GM12878 (cell line): Measurements from ENCODE around the gene RABEP2. TPM values are rescaled to one million over a fixed set of nuclear protein-coding genes. Genes with fewer than 3 reads are reported as not detected.

ENCODE experiments used
- CBFB ChIP-seq: IDR thresholded peaks from 2 replicates; pipeline ENCODE4 v1.6.1; 2016; ENCODE audit warnings: antibody characterized with exemption, low read depth
- CEBPB ChIP-seq, 2 experiments: fragments of 150-350 bp in 1 of 2; IDR thresholded peaks; 2 replicates each; pipeline ENCODE4 v1.6.1; 2012 to 2014; ENCODE audit warnings: low read depth in 2 of 2, low read length in 2 of 2, borderline replicate concordance in 1 of 2, inconsistent platforms in 1 of 2
- CEBPZ ChIP-seq: fragments of 150-350 bp; IDR thresholded peaks from 2 replicates; pipeline ENCODE4 v1.6.1; 2016; ENCODE audit warnings: low read depth, low read length
- CTCF ChIP-seq, 3 experiments: IDR thresholded peaks in 2 of 3; conservative IDR thresholded peaks in 1 of 3; 2 replicates each; pipeline ENCODE4 v1.5.1; 2011; ENCODE audit warnings: low read depth in 3 of 3, low read length in 3 of 3, mild to moderate bottlenecking in 3 of 3, control low read depth in 2 of 3, moderate library complexity in 2 of 3, inconsistent platforms in 1 of 3, mixed read lengths in 1 of 3; ENCODE audit not compliant: control insufficient read depth in 2 of 3, insufficient read depth in 1 of 3; ENCODE audit errors: extremely low read depth in 1 of 3
- DPF2 ChIP-seq: fragments of 450-650 bp; IDR thresholded peaks from 2 replicates; pipeline ENCODE4 v1.6.1; 2017; ENCODE audit warnings: mild to moderate bottlenecking
- E4F1 ChIP-seq: fragments of 450-650 bp; IDR thresholded peaks from 2 replicates; pipeline ENCODE4 v1.6.1; 2018; ENCODE audit warnings: borderline replicate concordance, mild to moderate bottlenecking; ENCODE audit not compliant: partially characterized antibody
- HDAC2 ChIP-seq: fragments of 200-600 bp; sonication (generic); IDR thresholded peaks from 2 replicates; pipeline ENCODE4 v1.6.1; 2017
- JUNB ChIP-seq: IDR thresholded peaks from 2 replicates; pipeline ENCODE4 v1.6.1; 2016; ENCODE audit warnings: antibody characterized with exemption, mild to moderate bottlenecking
- MLLT1 ChIP-seq: fragments of 450-650 bp; IDR thresholded peaks from 2 replicates; pipeline ENCODE4 v1.6.1; 2016; ENCODE audit warnings: mild to moderate bottlenecking
- MTA3 ChIP-seq: IDR thresholded peaks from 2 replicates; pipeline ENCODE4 v1.6.1; 2012; ENCODE audit warnings: low read length, inconsistent platforms, borderline replicate concordance
- NFIC ChIP-seq: IDR thresholded peaks from 2 replicates; pipeline ENCODE4 v1.6.1; 2012; ENCODE audit warnings: low read depth, mild to moderate bottlenecking, inconsistent platforms, low read length, moderate library complexity
- NFYB ChIP-seq: IDR thresholded peaks from 2 replicates; pipeline ENCODE4 v1.6.1; 2011; ENCODE audit warnings: low read depth, mild to moderate bottlenecking, low read length, improper control_type of control experiment, moderate library complexity; ENCODE audit not compliant: insufficient read depth
- PAX8 ChIP-seq: fragments of 450-650 bp; IDR thresholded peaks from 2 replicates; pipeline ENCODE4 v1.6.1; 2017; ENCODE audit warnings: mild to moderate bottlenecking, moderate library complexity
- PML ChIP-seq: IDR thresholded peaks from 2 replicates; pipeline ENCODE4 v1.6.1; 2012; ENCODE audit warnings: low read length, inconsistent platforms
- SKIL ChIP-seq: fragments of 450-650 bp; IDR thresholded peaks from 2 replicates; pipeline ENCODE4 v1.6.1; 2017; ENCODE audit warnings: mild to moderate bottlenecking, low read depth, inconsistent platforms; ENCODE audit not compliant: poor library complexity, severe bottlenecking
- SREBF2 ChIP-seq: IDR thresholded peaks from 2 replicates; pipeline ENCODE4 v1.6.1; 2012; ENCODE audit warnings: mild to moderate bottlenecking, low read length
- TCF12 ChIP-seq: IDR thresholded peaks from 2 replicates; pipeline ENCODE4 v1.6.1; 2011; ENCODE audit warnings: low read depth, mild to moderate bottlenecking, low read length
- USF1 ChIP-seq: IDR thresholded peaks from 2 replicates; pipeline ENCODE4 v1.6.1; 2011; ENCODE audit warnings: borderline replicate concordance, low read depth, mild to moderate bottlenecking, moderate library complexity, mixed read lengths, low read length; ENCODE audit not compliant: insufficient read depth; ENCODE audit errors: extremely low read length
- ZBED1 ChIP-seq: IDR thresholded peaks from 2 replicates; pipeline ENCODE4 v1.6.1; 2016; ENCODE audit warnings: borderline replicate concordance
- polyA plus RNA-seq, 11 experiments: library from polyadenylated mRNA; depleted of rRNA in 4 of 11; unstranded in 6 of 11; stranded (reverse) in 5 of 11; fragments of >200 nt; fragmentation: Nextera tagmentation in 4 of 11; fragmentation: Illumina TruSeq in 1 of 11; extraction: Ambion mirVana in 4 of 11; extraction: Trizol in 1 of 11; gene quantifications; 1 replicate in 1 of 11; 2 replicates in 10 of 11; pipeline versions ENCODE4 v1.2.1 to v1.2.3, GENCODE V29; 2011 to 2016; ENCODE audit warnings: inconsistent platforms in 2 of 11, missing spikeins in 2 of 11, low read depth in 1 of 11
- total RNA-seq, 4 experiments: library from RNA; depleted of rRNA in 3 of 4; stranded (reverse); fragments of >200 nt in 3 of 4; fragmentation: Illumina TruSeq in 1 of 4; extraction: Trizol in 1 of 4; gene quantifications; 2 replicates each; pipeline versions ENCODE4 v1.2.1 to v1.2.3, GENCODE V29; 2013 to 2021

The RABEP2 gene
- total and polyA plus RNA-seq, 10 of the 15 experiments (the other 5 are each of a cell fraction or from before 2014, with no cell fraction given): 0.47 to 33.2 (median 18.6) TPM

GRCh38 chr16:28931801-28932225 lies 6.8 kb upstream of the RABEP2 start, which contains the start of gene CD19 (continued):
- TF ChIP-seq SREBF2 (no peak), TCF12 (no peak), CEBPB (IDR thresholded peaks at IDR 0.05; ENCODE audit: borderline replicate concordance in 1 of 2, low read depth in 2 of 2, low read length in 2 of 2) (no peak), NFYB (no peak), USF1 (no peak), PAX8 (peak; percentile 70), JUNB (no peak), CBFB (0 out of 2 replicates have a peak, but pooled peaks have one; percentile 12), MTA3 (no peak), NFIC (no peak), CEBPZ (no peak), E4F1 (no peak), DPF2 (peak; percentile 84), CTCF (IDR thresholded peaks at IDR 0.05 in 2 of 3, conservative IDR thresholded peaks at IDR 0.05 in 1 of 3; ENCODE audit: control insufficient read depth in 2 of 3, extremely low read depth in 1 of 3, insufficient read depth in 1 of 3, low read depth in 3 of 3, low read length in 3 of 3) (no peak), MLLT1 (no peak), PML (no peak), ZBED1 (no peak), HDAC2 (no peak), SKIL (peak; percentile 45)
